ENCODE results near the gene ANKS1A. TPM values are rescaled to one million over a fixed set of nuclear protein-coding genes. Genes with fewer than 3 reads are reported as not detected.

ANKS1A gene
- total and polyA plus RNA-seq, 12 donors: 7.1 to 36.3 (median 29.9) TPM

GRCh38 chr6:35036828-35037663 is 148.0 kb downstream of the ANKS1A start:
- TF ChIP-seq CTCF (IDR thresholded peaks at IDR 0.05): no peak
- Histone ChIP-seq H3K36me3 (peaks cover 0 to 35% (median 0%) of the 10 kb centered on the region in 9 donors), H3K4me1 (peaks cover 17 to 88% (median 67%) of the 10 kb centered on the region in 9 donors), H3K27me3 (no peaks in the 10 kb centered on the region), H3K9me3 (no peaks in the 10 kb centered on the region), H3K4me3 (no peak overlapping the region), H3K27ac (peak overlapping the region in 1 of 10 donors; percentile 18)
- no peak for DNase-seq
- ATAC-seq: no peak
- intact Hi-C loops (cut with DNase I): no loop called here
- 74 to 76% methylated on average over 8 of the region's 8 CpGs for WGBS, 2 donors

GRCh38 chr6:35037664-35038038 is 148.6 kb downstream of the ANKS1A start:
- Histone ChIP-seq H3K4me3 (no peak overlapping the region), H3K36me3 (peaks cover 0 to 40% (median 0%) of the 10 kb centered on the region in 9 donors), H3K27ac (peak overlapping the region in 1 of 10 donors; percentile 18), H3K9me3 (no peaks in the 10 kb centered on the region), H3K4me1 (peaks cover 17 to 94% (median 73%) of the 10 kb centered on the region in 9 donors), H3K27me3 (no peaks in the 10 kb centered on the region)
- WGBS, 2 donors: 92% methylated on average over 2 of the region's 2 CpGs
- DNase-seq: no peak
- ATAC-seq: no peak
- intact Hi-C loops (cut with DNase I): no loop called here
- TF ChIP-seq CTCF (IDR thresholded peaks at IDR 0.05): no peak

GRCh38 chr6:35038076-35038475 is 149.0 kb downstream of the ANKS1A start:
- 92 to 96% methylated on average over 5 of the region's 5 CpGs for WGBS, 2 donors
- H3K27ac ChIP-seq: peak overlapping the region in 1 of 10 donors; percentile 18
- no peak for ATAC-seq
- TF ChIP-seq CTCF (IDR thresholded peaks at IDR 0.05): no peak
- intact Hi-C loops (cut with DNase I): no loop called here
- peaks cover 0 to 40% (median 0%) of the 10 kb centered on the region in 9 donors for H3K36me3 ChIP-seq
- H3K4me1 ChIP-seq: peaks cover 17 to 94% (median 76%) of the 10 kb centered on the region in 9 donors
- DNase-seq: no peak
- no peak overlapping the region for H3K4me3 ChIP-seq
- no peaks in the 10 kb centered on the region for H3K27me3 ChIP-seq
- no peaks in the 10 kb centered on the region for H3K9me3 ChIP-seq

GRCh38 chr6:35040398-35040797 is 151.3 kb downstream of the ANKS1A start:
- Histone ChIP-seq H3K9me3 (no peaks in the 10 kb centered on the region), H3K36me3 (peaks cover 0 to 32% (median 0%) of the 10 kb centered on the region in 9 donors), H3K4me1 (peaks cover 13 to 95% (median 76%) of the 10 kb centered on the region in 9 donors), H3K4me3 (no peak overlapping the region), H3K27me3 (no peaks in the 10 kb centered on the region), H3K27ac (peak overlapping the region in 8 of 10 donors; percentile 22 to 93 (median 53))
- DNase-seq: no peak
- intact Hi-C loops (cut with DNase I): no loop called here
- TF ChIP-seq CTCF (IDR thresholded peaks at IDR 0.05): no peak
- WGBS, 2 donors: 86 to 94% methylated on average over 1 of the region's 1 CpG
- no peak for ATAC-seq
